Measurements from ENCODE around the gene IQCH.

DNA sequence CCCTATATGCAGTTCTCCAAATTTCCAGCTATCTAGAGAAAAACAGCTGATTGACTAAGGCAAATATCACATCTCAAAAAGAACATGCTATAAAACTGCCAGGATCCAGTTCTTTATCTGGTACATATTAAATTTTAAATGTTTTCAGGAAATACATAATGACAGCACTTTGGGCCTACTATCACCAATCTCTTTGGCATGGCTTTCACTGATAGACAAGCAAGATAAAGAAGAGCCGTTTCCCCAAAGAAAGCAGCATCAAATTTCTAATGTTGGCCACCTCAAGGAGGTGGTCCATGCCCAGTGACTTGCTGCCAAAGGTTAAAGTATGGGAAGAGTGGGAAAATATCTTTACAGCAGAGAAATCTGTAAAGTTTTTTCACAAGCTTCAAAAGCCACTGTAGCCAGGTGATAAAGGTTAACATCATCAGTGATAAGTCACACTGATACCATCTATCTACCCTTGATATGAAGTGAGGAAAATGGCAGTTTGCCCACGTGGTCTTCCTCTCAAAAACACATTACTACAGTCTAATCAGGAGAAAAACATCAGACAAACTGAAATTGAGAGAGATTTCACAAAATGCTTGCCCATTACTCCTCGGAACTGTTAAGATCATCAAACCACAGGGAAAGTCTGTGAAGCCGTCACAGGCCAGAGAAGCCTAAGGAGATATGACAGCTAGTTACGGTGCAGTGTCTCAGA is 220.0 kb downstream of the IQCH start:
- TF ChIP-seq POLR2A (IDR thresholded peaks at IDR 0.05) (no peak), POLR2AphosphoS5 (IDR thresholded peaks at IDR 0.05) (no peak), EP300 (IDR thresholded peaks at IDR 0.05; ENCODE audit: low read depth) (no peak)
- TF ChIP-seq, protein P1, sequence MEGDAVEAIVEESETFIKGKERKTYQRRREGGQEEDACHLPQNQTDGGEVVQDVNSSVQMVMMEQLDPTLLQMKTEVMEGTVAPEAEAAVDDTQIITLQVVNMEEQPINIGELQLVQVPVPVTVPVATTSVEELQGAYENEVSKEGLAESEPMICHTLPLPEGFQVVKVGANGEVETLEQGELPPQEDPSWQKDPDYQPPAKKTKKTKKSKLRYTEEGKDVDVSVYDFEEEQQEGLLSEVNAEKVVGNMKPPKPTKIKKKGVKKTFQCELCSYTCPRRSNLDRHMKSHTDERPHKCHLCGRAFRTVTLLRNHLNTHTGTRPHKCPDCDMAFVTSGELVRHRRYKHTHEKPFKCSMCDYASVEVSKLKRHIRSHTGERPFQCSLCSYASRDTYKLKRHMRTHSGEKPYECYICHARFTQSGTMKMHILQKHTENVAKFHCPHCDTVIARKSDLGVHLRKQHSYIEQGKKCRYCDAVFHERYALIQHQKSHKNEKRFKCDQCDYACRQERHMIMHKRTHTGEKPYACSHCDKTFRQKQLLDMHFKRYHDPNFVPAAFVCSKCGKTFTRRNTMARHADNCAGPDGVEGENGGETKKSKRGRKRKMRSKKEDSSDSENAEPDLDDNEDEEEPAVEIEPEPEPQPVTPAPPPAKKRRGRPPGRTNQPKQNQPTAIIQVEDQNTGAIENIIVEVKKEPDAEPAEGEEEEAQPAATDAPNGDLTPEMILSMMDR (IDR thresholded peaks at IDR 0.05) = no peak

All from transverse colon (tissue), 4 donors.